ENCODE measurements around the gene ZNF117.
"Not testable (repeated sequence)": the region's sequence is repeated elsewhere in the genome, so short reads cannot be mapped to it uniquely, and the experiment has no call there.

DNA sequence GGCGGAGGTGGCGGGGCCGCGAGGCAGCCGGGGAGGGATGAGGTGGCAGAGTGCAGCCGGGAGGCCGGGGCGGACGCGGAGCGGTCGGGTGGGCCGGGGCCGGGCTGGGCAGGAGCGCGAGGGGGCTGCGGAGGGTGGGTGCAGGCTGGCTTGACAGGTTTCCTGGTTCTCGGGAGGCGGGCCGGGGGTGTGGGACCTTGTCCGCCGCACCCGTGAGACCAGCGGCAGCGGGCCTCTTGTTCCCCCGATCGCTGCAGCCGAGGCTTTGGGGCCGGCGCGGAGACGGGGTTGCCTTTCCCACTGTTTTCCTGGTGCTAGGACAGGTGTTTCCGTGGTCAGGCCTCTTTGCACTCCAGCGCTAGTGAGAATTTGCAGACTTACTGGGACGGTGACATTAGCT, 47.9 kb upstream of the ZNF117 start:
- TF ChIP-seq EZH2 (IDR thresholded peaks at IDR 0.05); POLR2AphosphoS5 (IDR thresholded peaks at IDR 0.05; ENCODE audit: borderline replicate concordance, low read depth, low read length): not testable (repeated sequence)
